ENCODE data around the gene C5orf24.
"Not testable (repeated sequence)": the region's sequence is repeated elsewhere in the genome, so short reads cannot be mapped to it uniquely, and the experiment has no call there.

The C5orf24 gene

GRCh38 chr5:134864707-134865106 is 18.9 kb downstream of the C5orf24 start:
- DNase-seq = no peak

- no peak for DNase-seq
Observed at GRCh38 chr5:134873494-134873893, 27.7 kb downstream of the C5orf24 start.

- DNase-seq = peak; percentile 70
Observed at GRCh38 chr5:134873987-134874830, 28.4 kb downstream of the C5orf24 start, which contains the start of gene TXNDC15. Gene TXNDC15 (plus strand): TSS chr5:134874371. CDS start chr5:134874428, 57 bp downstream.

GRCh38 chr5:134874831-134875655 is 29.3 kb downstream of the C5orf24 start:
- DNase-seq = no peak

GRCh38 chr5:134877159-134877558 is 31.4 kb downstream of the C5orf24 start:
- DNase-seq = no peak

- DNase-seq = no peak
Observed at GRCh38 chr5:134878403-134878802, 32.6 kb downstream of the C5orf24 start.

- no peak for DNase-seq
Observed at GRCh38 chr5:134879456-134879855, 33.7 kb downstream of the C5orf24 start.

GRCh38 chr5:134880937-134881336 is 35.2 kb downstream of the C5orf24 start:
- not testable (repeated sequence) for DNase-seq

GRCh38 chr5:134881711-134882110 is 35.9 kb downstream of the C5orf24 start:
- DNase-seq = not testable (repeated sequence)

GRCh38 chr5:134887593-134888159 is 41.9 kb downstream of the C5orf24 start:
- DNase-seq = no peak

GRCh38 chr5:134889335-134889734 is 43.6 kb downstream of the C5orf24 start:
- DNase-seq = no peak

- DNase-seq = no peak
Observed at GRCh38 chr5:134891473-134891872, 45.7 kb downstream of the C5orf24 start.

- no peak for DNase-seq
Observed at GRCh38 chr5:134892282-134892681, 46.5 kb downstream of the C5orf24 start.

GRCh38 chr5:134892926-134893325 is 47.2 kb downstream of the C5orf24 start:
- DNase-seq = no peak

- no peak for DNase-seq
Observed at GRCh38 chr5:134893748-134894505, 48.2 kb downstream of the C5orf24 start.

- DNase-seq = no peak
Observed at GRCh38 chr5:134902071-134902801, 56.5 kb downstream of the C5orf24 start.

GRCh38 chr5:134904610-134905245 is 59.0 kb downstream of the C5orf24 start, which contains the start of gene PCBD2:
Gene PCBD2 (plus strand): TSS chr5:134905131. CDS start chr5:134905140, 9 bp downstream.
- peak; percentile 84 for DNase-seq

- peak; percentile 48 for DNase-seq
Observed at GRCh38 chr5:134905246-134905996, 59.7 kb downstream of the C5orf24 start.

GRCh38 chr5:134906811-134907210 is 61.0 kb downstream of the C5orf24 start:
- no peak for DNase-seq
